MV-4-11 (cell line): ENCODE data around the gene ADSS2.

Experiments
- DNase-seq: peaks from one replicate; lab custom pipeline; 2025; lab: John Stamatoyannopoulos, UW

Gene ADSS2

DNA sequence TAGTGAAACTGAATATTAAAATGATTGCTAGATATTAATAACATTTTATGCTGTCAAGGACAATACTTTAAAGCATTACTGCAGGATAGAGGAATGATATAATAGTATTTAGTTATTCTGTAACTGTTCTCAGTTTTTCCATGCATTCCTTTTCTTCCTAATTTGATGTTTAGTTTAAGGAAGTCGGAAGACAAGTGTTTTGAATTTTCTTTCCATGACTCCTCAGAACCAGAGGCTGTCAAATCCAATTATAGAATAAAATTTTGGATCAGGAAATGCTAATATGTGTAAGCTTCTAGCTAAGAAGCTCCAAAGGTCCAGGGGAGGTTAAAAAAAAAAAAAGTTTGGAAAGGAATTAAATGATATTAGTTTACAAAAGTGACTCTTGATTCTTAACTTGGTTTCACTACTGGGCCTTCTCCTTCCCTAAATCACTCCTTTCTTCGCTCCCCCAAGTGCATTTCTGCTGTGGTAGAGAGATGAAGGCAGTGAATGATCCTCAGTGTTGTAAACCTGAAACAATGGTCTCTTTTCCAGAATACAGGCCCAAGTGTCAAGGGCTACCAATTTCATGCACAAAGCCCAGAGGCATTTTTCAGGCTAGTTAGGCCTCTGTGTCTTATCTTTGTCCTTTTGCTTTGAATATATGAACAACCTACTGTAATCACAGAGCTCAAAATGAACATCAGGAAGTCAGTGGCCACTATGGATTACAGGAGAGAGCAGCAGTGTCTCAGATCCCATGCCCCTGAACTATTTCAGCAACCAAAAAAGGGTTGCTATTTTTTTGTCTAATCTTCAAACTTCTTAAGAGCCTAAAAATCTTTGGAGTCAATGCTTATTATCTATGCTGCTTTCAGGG is 6.2 kb downstream of the ADSS2 start:
- DNase-seq: no peak

GRCh38 chr1:244444854-244445253 is 6.9 kb downstream of the ADSS2 start:
- no peak for DNase-seq

DNA sequence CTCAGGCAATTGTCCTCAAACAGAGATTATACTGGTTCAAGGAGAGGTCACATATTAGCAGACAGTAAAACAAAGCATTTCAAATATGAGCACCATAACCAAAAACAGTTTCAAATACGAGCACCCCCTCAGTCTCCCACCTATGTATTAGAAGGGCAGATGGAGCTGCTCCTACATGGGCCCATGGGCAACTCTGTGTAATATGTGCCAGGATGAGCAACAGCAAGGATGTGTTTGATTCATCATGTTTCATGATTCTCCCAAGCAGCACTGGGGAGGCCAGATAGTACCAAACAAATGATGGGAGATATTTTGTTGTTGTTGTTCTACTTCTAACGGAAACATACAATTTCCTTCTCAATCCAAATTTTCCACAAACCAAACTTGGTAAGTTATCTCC is 8.9 kb downstream of the ADSS2 start:
- DNase-seq: no peak

DNA sequence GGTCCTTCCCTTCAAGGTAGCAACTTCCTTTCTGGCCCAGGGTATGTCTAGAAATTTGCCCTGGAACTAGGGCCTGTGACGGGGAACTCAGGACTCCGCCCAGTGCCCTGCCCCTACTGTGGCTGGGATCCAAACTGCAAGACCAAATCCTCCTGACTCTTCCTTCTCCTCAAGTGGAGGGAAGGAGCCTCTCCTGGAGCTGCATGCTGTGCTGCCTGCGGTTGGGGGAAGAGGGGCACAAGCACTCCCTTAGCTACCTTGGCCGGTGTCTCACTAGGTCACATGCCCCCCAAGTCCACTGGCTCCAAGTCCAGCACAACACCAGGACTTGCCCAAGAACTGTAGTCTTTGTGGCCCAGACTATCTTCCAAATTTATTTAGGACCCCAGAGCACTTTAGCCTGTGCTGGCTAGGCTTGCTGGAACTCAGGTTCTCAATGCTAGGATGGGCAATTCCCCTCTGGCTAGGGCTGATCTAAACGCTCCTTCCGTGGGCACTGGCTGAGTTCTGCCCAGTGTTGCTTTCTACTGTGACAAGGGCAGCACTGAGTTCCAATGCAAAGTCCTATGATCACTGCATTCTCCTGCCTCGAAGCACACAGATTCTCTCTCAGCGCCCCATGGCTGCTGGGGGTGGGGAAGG is 12.2 kb downstream of the ADSS2 start:
- DNase-seq: no peak

DNA sequence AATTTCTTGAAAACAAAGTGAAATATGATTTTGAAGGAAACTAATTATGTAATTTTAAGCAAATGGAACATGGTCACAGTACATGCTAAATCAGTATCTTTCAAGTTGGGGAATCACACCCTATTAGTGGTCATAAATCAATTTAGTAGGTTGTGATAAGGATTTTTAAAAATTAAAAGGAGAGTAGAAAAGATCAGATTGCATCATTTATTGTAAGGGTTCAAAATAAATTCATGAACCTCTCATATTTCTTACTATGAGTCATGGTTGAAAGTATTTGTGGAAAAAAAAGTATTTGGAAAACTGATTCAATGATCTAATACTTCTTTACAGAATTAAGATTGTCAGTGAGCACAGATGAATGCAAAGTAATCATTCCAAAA is 14.6 kb downstream of the ADSS2 start:
- no peak for DNase-seq

- DNase-seq: no peak
These were observed 15.2 kb downstream of the ADSS2 start for GRCh38 chr1:244436336-244437085.

DNA sequence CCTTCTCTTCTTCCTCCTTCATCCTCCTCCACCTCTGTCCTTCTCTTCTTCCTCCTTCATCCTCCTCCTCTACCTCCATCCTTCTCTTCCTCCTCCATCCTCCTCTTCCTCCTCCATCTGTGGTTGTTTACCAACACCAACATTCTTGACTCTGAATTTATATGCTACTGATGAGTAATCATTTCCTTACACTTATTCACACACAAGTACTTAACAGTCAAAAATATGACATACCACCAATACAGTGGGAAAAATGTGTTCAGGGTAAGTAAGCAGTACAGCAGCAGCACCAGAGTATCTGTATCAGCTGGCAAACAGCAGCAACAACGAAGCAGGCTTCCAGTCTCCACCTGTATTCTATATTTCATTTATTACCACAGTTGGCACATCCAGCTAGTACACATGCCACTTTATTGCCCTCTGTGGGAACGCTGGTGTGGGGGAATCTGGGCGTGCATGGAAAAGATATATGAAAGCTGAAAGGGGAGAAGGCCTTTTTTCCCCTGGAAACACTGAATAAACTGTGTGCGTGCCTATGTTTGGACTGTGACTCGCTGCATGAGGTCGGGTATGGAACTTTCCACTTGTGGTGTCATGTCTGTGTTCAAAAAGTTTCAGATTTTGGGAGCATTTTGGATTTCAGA is 16.0 kb downstream of the ADSS2 start:
- no peak for DNase-seq

GRCh38 chr1:244431166-244431565 is 20.5 kb downstream of the ADSS2 start:
- DNase-seq: no peak

- DNase-seq: no peak
These were observed 21.9 kb downstream of the ADSS2 start for GRCh38 chr1:244429818-244430217.

- DNase-seq: no peak
These were observed 24.1 kb downstream of the ADSS2 start for GRCh38 chr1:244427647-244428046.

GRCh38 chr1:244424649-244425334 is 26.9 kb downstream of the ADSS2 start:
- no peak for DNase-seq

- DNase-seq: no peak
These were observed 29.5 kb downstream of the ADSS2 start for GRCh38 chr1:244422174-244422573.

DNA sequence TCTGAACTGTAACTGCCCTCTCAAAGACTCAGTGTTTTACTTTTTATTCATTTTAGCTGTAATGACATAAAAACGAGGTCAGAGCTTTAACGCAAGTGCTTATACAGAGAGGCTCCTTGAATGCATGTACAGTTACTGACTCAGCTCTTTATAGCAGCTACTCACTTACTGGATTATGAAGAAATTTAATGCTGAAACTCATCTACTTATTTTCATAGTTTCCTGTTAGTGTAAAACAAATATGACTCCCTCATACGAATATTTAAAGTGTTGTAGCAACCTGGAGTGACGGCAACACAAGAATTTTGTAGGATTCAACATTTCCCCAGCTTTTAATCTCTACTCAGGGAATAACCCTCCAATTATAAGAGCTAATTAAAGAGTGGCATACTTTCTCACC is 32.7 kb downstream of the ADSS2 start:
- DNase-seq: no peak

DNA sequence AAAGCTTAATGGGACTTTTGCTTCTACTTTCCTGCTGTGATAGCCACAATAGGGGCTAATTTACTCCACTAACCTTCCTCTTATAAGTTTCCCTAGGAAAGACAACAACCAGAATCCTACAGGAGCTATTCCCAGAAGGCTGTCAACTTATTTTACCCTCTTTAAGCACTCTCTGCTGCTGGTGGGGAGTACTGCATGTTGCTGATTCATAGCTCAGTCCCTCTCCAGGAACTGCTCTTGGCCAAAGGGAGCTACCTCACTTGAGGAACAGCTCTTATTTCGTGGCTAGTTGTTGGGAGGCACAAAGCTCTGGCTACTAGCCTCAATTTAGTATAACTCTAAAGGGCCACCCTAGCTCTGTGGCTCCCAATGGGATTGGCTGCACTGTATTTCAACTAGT is 37.2 kb downstream of the ADSS2 start:
- DNase-seq: peak; percentile 2

DNA sequence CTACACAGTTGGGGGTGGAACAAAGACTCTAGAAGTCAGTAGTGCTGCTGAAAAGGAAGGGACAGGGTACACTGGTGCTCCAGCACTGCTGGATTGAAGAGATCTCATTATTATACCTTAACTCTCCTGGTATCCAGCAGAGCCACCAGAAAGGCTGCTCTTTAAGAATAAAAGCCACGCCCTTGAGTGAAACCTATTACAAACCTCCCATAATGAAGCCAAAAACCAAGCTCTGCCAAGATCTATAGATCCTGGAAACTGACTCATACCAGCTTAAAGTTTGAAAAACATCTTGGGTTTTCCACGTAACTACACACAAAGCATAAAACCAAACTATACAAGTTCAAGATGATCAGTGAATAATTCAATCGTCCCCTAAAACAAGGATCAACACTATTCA is 38.0 kb downstream of the ADSS2 start:
- no peak for DNase-seq

GRCh38 chr1:244412176-244412575 is 39.5 kb downstream of the ADSS2 start:
- DNase-seq: no peak

GRCh38 chr1:244409701-244410100 is 42.0 kb downstream of the ADSS2 start:
- DNase-seq: peak; percentile 75

DNA sequence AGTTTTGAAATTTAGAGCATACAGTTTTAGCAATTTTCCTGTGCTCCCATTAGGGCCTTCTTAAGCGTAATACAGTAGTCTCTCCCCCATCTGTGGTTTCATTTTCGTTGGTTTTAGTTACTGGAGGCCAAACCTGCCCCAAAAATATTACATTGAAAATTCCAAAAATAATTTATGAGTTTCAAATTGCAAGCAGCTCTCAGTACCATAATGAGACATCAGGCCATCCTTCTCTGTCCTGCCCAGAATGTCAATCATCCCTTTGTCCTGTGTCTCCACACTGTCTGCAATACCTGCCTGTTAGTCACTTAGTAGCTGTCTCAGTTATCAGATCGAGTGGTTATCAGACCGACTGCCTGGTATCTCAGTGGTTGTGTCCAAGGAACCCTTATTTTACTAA is 45.4 kb downstream of the ADSS2 start:
- DNase-seq: no peak

- no peak for DNase-seq
These were observed 45.9 kb downstream of the ADSS2 start for GRCh38 chr1:244405856-244406255.

DNA sequence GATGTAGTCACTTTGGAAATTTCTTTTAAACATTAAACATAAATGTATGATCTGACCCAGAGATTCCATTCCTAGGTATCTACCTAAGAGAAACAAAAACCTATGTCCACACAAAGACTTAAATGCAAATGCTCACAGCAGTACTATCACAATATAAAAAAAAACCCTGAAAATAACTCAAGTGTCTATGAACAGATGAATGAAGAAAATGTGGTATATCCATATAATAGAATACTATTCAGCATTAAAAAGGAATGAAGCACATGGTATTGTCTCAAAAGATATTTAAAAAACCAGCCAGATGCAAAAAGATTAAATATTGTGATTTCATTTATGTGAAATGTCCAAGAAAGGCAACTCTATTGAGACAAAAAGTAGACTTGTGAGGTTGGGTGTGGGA is 48.3 kb downstream of the ADSS2 start:
- DNase-seq: no peak

GRCh38 chr1:244400974-244401373 is 50.7 kb downstream of the ADSS2 start:
- no peak for DNase-seq

DNA sequence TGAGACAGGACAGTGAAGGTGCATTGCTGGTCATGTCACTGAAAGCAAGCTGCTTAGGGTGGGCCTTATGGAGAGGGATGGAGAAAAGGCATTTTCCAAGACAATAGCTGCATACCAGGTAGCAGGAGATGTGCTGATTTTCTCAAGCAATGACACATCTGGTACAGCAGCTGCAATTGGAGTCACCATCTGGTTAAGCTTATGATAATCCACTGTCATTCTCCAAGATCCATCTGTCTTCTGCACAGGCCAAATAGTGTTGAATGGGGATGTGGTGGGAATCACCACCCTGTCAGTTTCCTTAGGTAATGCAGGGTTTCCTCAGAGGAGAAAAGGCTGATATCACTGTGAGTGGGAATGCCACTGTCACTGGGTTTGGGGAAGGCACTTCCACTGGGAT is 54.6 kb downstream of the ADSS2 start:
- no peak for DNase-seq
